ENCODE data around the gene USP49. TPM values are rescaled to one million over a fixed set of nuclear protein-coding genes. Genes with fewer than 3 reads are reported as not detected.

The USP49 gene
- total and polyA plus RNA-seq, 7 experiments from 2014 or later, result 0.44 to 6.0 (median 2.4) TPM

DNA sequence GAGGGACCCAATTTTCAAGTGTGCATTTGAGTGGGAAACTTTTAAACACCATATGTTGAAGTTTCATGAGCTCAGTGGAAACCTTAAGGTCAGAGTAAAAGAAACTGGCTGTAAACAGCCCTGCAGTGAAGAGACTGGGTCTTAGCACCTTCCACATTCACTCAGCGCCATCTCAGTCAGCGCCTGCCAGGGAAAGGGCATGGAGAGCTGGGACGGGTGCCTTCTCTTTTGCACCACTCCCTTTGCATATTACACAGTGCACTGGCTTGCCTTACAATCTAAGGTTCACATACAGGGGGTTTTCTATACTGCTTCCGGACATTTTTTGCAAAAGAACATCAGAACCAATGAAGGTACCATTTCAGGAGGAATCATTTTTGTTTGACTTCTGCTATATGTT is 103.2 kb downstream of the USP49 start:
- peaks cover 7 to 31% (median 14%) of the 10 kb centered on the region in 5 donors for H3K36me3 Mint-ChIP-seq
- no peak overlapping the region for H3K4me3 Mint-ChIP-seq
- no peak for ATAC-seq
- intact Hi-C loops (cut with micrococcal nuclease), result no loop called here
- ChIA-PET CTCF (no interaction called here), POLR2A (no interaction called here)
- peak overlapping the region in 2 of 9 donors; percentile 33 to 44 for H3K27ac Mint-ChIP-seq
- Histone ChIP-seq H3K27ac (ENCODE audit: low read depth, low read length) (no peak overlapping the region), H3K9me3 (ENCODE audit: control insufficient read depth in 2 of 3, low read length in 3 of 3) (no peaks in the 10 kb centered on the region), H3K27me3 (ENCODE audit: control insufficient read depth in 2 of 2, insufficient read depth in 2 of 2, low read length in 2 of 2) (no peaks in the 10 kb centered on the region), H3K4me1 (ENCODE audit: control insufficient read depth in 2 of 2, insufficient read depth in 2 of 2, low read length in 2 of 2) (peaks cover 0 to 3% of the 10 kb centered on the region in 2 donors), H3K4me3 (ENCODE audit: low read length) (no peak overlapping the region), H3K36me3 (ENCODE audit: control insufficient read depth in 2 of 3, insufficient read depth in 3 of 3, low read length in 3 of 3) (peaks cover 4 to 46% (median 5%) of the 10 kb centered on the region in 3 experiments)
- peaks cover 0 to 2% (median 0%) of the 10 kb centered on the region in 11 donors for H3K9me3 Mint-ChIP-seq
- DNase-seq, result no peak
- peaks cover 3 to 23% (median 16%) of the 10 kb centered on the region in 7 donors for H3K4me1 Mint-ChIP-seq
- no peaks in the 10 kb centered on the region for H3K27me3 Mint-ChIP-seq

DNA sequence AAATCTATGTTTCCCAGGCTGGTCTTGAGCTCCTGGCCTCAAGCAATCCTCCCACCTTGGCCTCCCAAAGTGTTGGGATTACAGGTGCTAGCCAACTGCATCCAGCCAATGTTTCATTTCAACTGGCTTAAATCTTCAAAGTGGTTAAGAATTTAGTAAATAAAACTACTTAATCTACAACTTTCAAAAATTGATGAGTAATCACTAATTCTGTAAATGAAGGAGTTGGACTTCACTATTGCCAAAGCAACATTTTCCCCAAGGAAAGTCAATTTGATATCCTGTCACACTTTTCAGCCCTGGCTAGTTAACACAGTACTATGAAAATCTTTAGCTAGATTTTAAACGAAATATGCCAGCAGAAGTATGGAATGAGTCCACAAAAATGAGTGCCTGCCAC is 103.9 kb downstream of the USP49 start:
- DNase-seq (no peak), ATAC-seq (no peak)
- Mint-ChIP-seq H3K36me3 (peaks cover 7 to 27% (median 14%) of the 10 kb centered on the region in 5 donors), H3K9me3 (no peaks in the 10 kb centered on the region), H3K27me3 (no peaks in the 10 kb centered on the region), H3K27ac (no peak overlapping the region), H3K4me3 (no peak overlapping the region), H3K4me1 (peaks cover 3 to 23% (median 16%) of the 10 kb centered on the region in 7 donors)
- H3K27ac ChIP-seq (ENCODE audit: low read depth, low read length), result no peak overlapping the region
- H3K36me3 ChIP-seq (ENCODE audit: control insufficient read depth in 2 of 3, insufficient read depth in 3 of 3, low read length in 3 of 3), result peaks cover 4 to 50% (median 5%) of the 10 kb centered on the region in 3 experiments
- POLR2A ChIA-PET, result no interaction called here
- H3K9me3 ChIP-seq (ENCODE audit: control insufficient read depth in 2 of 3, low read length in 3 of 3), result no peaks in the 10 kb centered on the region
- no peaks in the 10 kb centered on the region for H3K27me3 ChIP-seq (ENCODE audit: control insufficient read depth in 2 of 2, insufficient read depth in 2 of 2, low read length in 2 of 2)
- intact Hi-C loops (cut with micrococcal nuclease), result no loop called here
- H3K4me3 ChIP-seq (ENCODE audit: low read length), result no peak overlapping the region
- H3K4me1 ChIP-seq (ENCODE audit: control insufficient read depth in 2 of 2, insufficient read depth in 2 of 2, low read length in 2 of 2), result peaks cover 0 to 4% of the 10 kb centered on the region in 2 donors
- CTCF ChIA-PET, result interaction anchor here (0.6 kb wide), 1 partner anchor 225 kb away, joined by 3 read pairs; no protein-coding TSS in a partner anchor

DNA sequence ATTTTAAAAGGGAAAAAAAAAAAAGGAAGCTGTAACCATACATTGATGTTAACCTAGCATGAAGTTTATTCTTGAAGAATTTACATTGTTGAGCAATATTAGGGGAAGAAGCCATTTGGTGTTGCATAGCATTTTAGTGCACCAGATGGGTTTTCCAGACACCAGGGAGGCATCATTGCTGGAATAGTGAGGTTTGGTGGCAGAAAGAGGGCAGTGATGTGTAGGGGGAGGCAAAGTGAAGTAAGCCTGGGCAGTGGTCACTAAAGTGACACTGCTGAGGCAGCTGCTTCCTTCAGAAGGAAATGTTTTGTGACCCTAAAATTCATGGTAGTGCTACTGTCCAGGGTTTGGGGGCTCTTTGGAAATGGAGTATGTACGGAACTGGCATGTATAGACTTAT is 105.1 kb downstream of the USP49 start:
- H3K4me3 Mint-ChIP-seq, result peak overlapping the region in 4 of 10 donors; percentile 13 to 26 (median 21)

DNA sequence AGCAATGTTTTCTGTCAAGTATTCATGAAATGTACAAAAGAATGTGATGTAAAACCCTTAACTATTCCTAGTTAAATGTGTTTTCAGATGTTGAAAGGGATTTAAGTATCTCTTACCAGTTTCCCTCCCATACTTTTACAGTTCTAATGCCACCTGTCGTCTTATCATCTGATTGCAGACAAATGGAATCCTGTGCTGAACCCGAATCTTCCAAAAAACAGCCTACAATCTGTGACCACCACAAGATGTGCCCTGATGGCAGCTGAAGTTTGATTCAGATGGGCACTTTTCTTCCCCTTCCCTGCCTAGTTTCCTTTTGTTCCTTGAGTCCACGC is 105.8 kb downstream of the USP49 start:
- intact Hi-C loops (cut with micrococcal nuclease), result loop anchor here (5.0 to 10.0 kb wide), 3 partner anchors 148 to 1383 kb away; partner anchors contain the start of gene SRF (in 1 of the 2)
- H3K36me3 Mint-ChIP-seq, result peaks cover 7 to 23% (median 14%) of the 10 kb centered on the region in 5 donors
- H3K27me3 ChIP-seq (ENCODE audit: control insufficient read depth in 2 of 2, insufficient read depth in 2 of 2, low read length in 2 of 2), result no peaks in the 10 kb centered on the region
- ATAC-seq (no peak), DNase-seq (no peak)
- H3K27me3 Mint-ChIP-seq, result peaks cover 0 to under 1% (median 0%) of the 10 kb centered on the region in 5 donors
- peaks cover 8 to 29% (median 17%) of the 10 kb centered on the region in 7 donors for H3K4me1 Mint-ChIP-seq
- ChIA-PET POLR2A (interaction anchor here (0.8 kb wide), 1 partner anchor 147 kb away, joined by 3 read pairs; no protein-coding TSS in a partner anchor), CTCF (interaction anchor here (0.9 to 2.2 kb wide), 3 partner anchors 8 to 135 kb away, joined by 3 to 9 read pairs (median 4); partner anchors contain the start of genes BYSL, MED20 and PRICKLE4)
- H3K36me3 ChIP-seq (ENCODE audit: control insufficient read depth in 2 of 3, insufficient read depth in 3 of 3, low read length in 3 of 3), result peaks cover 4 to 45% (median 5%) of the 10 kb centered on the region in 3 experiments
- no peaks in the 10 kb centered on the region for H3K9me3 Mint-ChIP-seq
- no peaks in the 10 kb centered on the region for H3K9me3 ChIP-seq (ENCODE audit: control insufficient read depth in 2 of 3, low read length in 3 of 3)
- no peak overlapping the region for H3K4me3 ChIP-seq (ENCODE audit: low read length)
- peaks cover 6 to 9% of the 10 kb centered on the region in 2 donors for H3K4me1 ChIP-seq (ENCODE audit: control insufficient read depth in 2 of 2, insufficient read depth in 2 of 2, low read length in 2 of 2)
- peak overlapping the region; percentile 63 to 96 (median 80) for H3K4me3 Mint-ChIP-seq
- peak overlapping the region in 7 of 9 donors; percentile 47 to 87 (median 70) for H3K27ac Mint-ChIP-seq
- no peak overlapping the region for H3K27ac ChIP-seq (ENCODE audit: low read depth, low read length)

More for the DNA sequence above, 105.1 kb downstream of the USP49 start:
- intact Hi-C loops (cut with micrococcal nuclease), result no loop called here
- no peaks in the 10 kb centered on the region for H3K9me3 ChIP-seq (ENCODE audit: control insufficient read depth in 2 of 3, low read length in 3 of 3)
- H3K27ac Mint-ChIP-seq, result peak overlapping the region in 1 of 9 donors; percentile 16
- H3K27me3 Mint-ChIP-seq, result no peaks in the 10 kb centered on the region
- no peaks in the 10 kb centered on the region for H3K9me3 Mint-ChIP-seq
- peaks cover 7 to 27% (median 14%) of the 10 kb centered on the region in 5 donors for H3K36me3 Mint-ChIP-seq
- peak in 1 of 9 donors; percentile 8 for DNase-seq
- H3K27me3 ChIP-seq (ENCODE audit: control insufficient read depth in 2 of 2, insufficient read depth in 2 of 2, low read length in 2 of 2), result no peaks in the 10 kb centered on the region
- H3K4me1 ChIP-seq (ENCODE audit: control insufficient read depth in 2 of 2, insufficient read depth in 2 of 2, low read length in 2 of 2), result peaks cover 6 to 9% of the 10 kb centered on the region in 2 donors
- peaks cover 4 to 45% (median 5%) of the 10 kb centered on the region in 3 experiments for H3K36me3 ChIP-seq (ENCODE audit: control insufficient read depth in 2 of 3, insufficient read depth in 3 of 3, low read length in 3 of 3)
- ChIA-PET CTCF (interaction anchor here (0.9 kb wide), 1 partner anchor 9 kb away, joined by 4 read pairs; the partner anchor contains the start of gene PRICKLE4), POLR2A (interaction anchor here (0.8 kb wide), 1 partner anchor 146 kb away, joined by 3 read pairs; no protein-coding TSS in a partner anchor)
- H3K4me1 Mint-ChIP-seq, result peaks cover 8 to 29% (median 17%) of the 10 kb centered on the region in 7 donors
- H3K27ac ChIP-seq (ENCODE audit: low read depth, low read length), result no peak overlapping the region
- H3K4me3 ChIP-seq (ENCODE audit: low read length), result no peak overlapping the region
- ATAC-seq, result no peak

- no peaks in the 10 kb centered on the region for H3K9me3 Mint-ChIP-seq
- H3K4me1 Mint-ChIP-seq, result peaks cover 8 to 29% (median 17%) of the 10 kb centered on the region in 7 donors
- Histone ChIP-seq H3K27me3 (ENCODE audit: control insufficient read depth in 2 of 2, insufficient read depth in 2 of 2, low read length in 2 of 2) (no peaks in the 10 kb centered on the region), H3K4me1 (ENCODE audit: control insufficient read depth in 2 of 2, insufficient read depth in 2 of 2, low read length in 2 of 2) (peaks cover 6 to 9% of the 10 kb centered on the region in 2 donors), H3K36me3 (ENCODE audit: control insufficient read depth in 2 of 3, insufficient read depth in 3 of 3, low read length in 3 of 3) (peaks cover 2 to 38% (median 4%) of the 10 kb centered on the region in 3 experiments), H3K27ac (ENCODE audit: low read depth, low read length) (peak within 1 kb of the TSS; percentile 89), H3K9me3 (ENCODE audit: control insufficient read depth in 2 of 3, low read length in 3 of 3) (no peaks in the 10 kb centered on the region), H3K4me3 (ENCODE audit: low read length) (peak within 1 kb of the TSS; percentile 97)
- ChIA-PET CTCF (interaction anchor here (0.6 to 5.3 kb wide), 24 partner anchors 10 to 867 kb away, joined by 3 to 49 read pairs (median 4); partner anchors contain the start of genes BYSL, MED20, TFEB and UBR2), POLR2A (interaction anchor here (0.6 to 5.1 kb wide), 25 partner anchors 9 to 1092 kb away, joined by 3 to 79 read pairs (median 4); partner anchors contain the start of genes BYSL, MED20, NFYA and OARD1)
- H3K36me3 Mint-ChIP-seq, result peaks cover 4 to 20% (median 14%) of the 10 kb centered on the region in 5 donors
- H3K27me3 Mint-ChIP-seq, result peaks cover 0 to 14% (median 0%) of the 10 kb centered on the region in 5 donors
- H3K4me3 Mint-ChIP-seq, result peak within 1 kb of the TSS; percentile 91 to 99 (median 97)
- intact Hi-C loops (cut with micrococcal nuclease), result loop anchor here (1.0 to 10.0 kb wide), 25 partner anchors 8 to 1841 kb away; partner anchors contain the start of genes BYSL (in 2 of the 2), FRS3 (in 2 of the 2), MED20 (in 2 of the 2) and MRPS10 (in 2 of the 2)
- DNase-seq (peak; percentile 87 to 96 (median 94)), ATAC-seq (peak; percentile 88)
- H3K27ac Mint-ChIP-seq, result peak within 1 kb of the TSS; percentile 95 to 99 (median 98)
These were observed 107.8 kb downstream of the USP49 start, which contains the start of gene TOMM6 for GRCh38 chr6:41787219-41787917. Gene TOMM6 (plus strand): TSS chr6:41787694. CDS start chr6:41787698, 4 bp downstream.

Data from naive thymus-derived CD4-positive, alpha-beta T cell (primary cell).